ENCODE results near the gene ACTL8. TPM values are rescaled to one million over a fixed set of nuclear protein-coding genes. Genes with fewer than 3 reads are reported as not detected.

Gene ACTL8, protein sequence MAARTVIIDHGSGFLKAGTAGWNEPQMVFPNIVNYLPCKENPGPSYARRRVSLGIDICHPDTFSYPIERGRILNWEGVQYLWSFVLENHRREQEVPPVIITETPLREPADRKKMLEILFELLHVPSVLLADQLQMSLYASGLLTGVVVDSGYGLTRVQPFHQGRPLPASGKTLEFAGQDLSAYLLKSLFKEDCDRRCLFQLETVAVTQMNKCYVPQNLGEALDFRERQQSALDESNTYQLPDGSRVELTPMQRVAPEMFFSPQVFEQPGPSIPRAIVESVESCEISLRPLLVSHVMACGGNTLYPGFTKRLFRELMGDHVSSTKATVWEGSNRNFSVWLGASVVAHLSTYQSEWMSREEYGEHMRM
- not detected for total RNA-seq
- long read RNA-seq, donor 1, result 0 reads
- long read RNA-seq, donor 2, result 0 reads

DNA sequence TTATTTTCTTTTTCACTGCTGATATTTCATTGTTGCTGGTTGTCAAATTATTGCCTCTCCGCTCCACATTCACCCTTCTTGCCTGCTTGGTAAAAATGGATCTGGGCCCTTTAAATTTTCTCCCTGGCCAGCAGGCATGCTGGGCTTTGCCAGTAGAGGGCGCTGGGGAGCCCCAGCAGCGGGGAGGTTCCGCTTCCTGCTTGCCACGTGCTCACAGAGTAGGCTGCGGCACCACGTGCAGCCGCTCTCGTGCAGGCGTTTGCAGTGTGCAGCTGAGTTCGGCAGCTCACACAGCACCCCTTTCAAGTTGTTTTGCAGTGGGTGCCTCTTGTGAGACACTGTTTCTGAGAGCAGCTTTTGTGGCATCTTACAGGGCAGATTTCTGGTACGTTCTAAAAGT, at the start of gene ACTL8:
Gene ACTL8, plus strand, starts transcription at position 214 of the 400 bp plus-strand sequence. CDS start 67,676 bp downstream, outside the sequence.
- DNase-seq (ENCODE audit: low spot score), result no peak
- intact Hi-C loops (cut with DNase I), result no loop called here

DNA sequence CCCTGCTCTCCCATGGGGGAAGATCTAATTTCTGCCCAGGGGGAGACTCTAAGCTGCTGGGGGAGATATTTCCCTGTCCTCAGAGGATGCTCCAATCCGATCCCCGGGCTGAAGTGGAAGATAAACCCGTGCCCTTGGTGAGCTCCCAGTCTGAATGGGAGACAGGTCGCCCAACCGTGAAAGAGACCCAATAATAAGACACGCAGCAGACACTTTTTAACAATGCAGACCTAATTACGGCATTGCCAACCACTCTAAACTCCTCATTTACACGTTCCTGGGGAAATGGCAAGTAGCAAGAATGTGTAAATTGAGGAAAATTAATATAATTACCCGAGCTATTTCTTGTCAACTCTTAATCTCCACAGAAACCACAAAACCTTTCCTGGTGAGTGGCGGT, 48.7 kb upstream of the ACTL8 start:
- no peak for DNase-seq (ENCODE audit: low spot score)
- intact Hi-C loops (cut with DNase I), result no loop called here

DNA sequence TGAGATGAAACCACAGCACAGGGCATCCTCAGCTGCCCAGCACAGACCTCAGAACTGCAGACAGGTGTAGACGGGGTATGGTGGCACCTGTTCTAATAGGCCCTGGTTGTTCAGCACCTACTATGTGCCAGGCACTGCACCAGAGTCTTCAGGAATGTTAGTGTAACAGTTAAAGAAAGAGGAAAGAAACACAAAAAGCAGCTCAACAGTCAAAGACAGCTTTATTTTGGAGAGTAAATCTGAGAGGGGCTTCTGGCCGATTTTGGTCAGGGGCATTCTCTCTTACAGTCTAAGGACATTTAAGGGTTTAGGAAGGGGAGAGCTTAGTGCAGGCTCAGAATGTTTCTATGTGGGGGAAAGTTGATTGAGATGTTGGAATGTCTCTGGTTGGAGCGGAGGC, 45.2 kb upstream of the ACTL8 start:
- intact Hi-C loops (cut with DNase I), result no loop called here
- DNase-seq (ENCODE audit: low spot score), result no peak

DNA sequence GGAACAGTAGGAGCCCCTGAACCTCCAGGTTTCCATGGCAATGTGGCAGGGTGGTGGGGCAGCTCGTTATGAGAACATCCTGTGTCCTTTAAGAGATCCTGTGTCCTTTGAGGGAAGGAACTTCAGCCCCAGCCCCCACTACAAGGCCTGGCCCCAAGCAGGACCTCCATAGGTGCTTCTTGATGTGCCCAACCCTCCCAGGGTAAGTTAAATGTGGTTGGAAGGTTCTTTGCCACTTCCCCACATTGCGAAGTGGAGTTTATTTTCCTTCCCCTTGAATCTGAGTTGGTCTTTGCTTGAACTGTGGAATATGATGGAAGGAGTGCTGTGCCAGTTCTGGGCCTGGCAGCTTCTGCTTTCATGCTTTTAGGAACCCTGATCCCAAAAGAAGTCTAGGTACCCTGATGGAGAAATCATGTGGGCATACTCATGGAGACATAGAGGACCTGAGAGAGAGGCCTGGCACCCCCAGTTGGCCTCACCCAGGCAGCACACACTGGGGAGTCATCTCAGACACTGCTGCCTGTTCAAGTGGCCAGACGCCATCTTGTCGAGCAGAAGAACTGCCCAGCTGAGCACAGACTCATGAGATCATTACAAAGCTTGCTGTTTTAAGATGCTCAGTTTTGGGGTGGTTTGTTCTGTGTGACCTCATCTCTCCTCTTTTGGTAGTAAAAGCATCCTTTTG, 44.1 kb upstream of the ACTL8 start:
- DNase-seq (ENCODE audit: low spot score), result no peak
- intact Hi-C loops (cut with DNase I), result no loop called here

DNA sequence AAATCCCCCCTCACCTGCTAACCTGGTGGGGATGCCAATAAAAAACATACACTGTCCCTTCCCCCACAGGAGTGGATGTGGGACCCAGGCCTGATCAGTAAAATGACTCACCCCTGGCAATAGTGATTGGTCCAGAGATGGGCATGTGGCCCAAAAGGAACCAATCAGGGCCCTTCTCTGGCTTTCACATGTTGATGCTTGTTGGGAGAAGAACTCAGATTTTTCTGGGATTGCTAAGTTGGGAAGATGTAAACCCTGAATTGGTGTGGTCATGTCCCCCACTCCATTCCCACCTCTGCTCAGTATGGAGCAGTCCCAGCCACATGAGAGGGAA, 43.6 kb upstream of the ACTL8 start:
- no peak for DNase-seq (ENCODE audit: low spot score)
- intact Hi-C loops (cut with DNase I), result no loop called here

DNA sequence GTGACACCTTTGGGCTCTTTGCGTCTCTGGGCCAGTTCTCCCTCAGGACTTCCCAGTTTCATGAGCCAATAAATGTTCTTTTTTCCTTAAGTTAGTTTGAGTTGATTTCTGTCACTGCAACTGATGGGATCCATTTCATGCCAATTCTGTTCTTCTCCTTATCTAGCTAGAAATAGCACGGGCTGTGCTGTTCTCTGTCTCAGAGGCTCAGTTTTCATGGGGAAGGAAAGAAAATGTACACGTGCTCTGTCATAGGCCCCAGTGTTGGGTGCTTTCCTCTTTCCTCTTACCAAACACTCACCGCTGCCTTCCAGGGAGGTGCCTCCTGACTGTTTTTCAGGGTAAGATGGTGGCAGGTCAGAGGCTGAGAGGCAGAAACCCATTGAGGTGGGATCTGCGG, 43.2 kb upstream of the ACTL8 start:
- no peak for DNase-seq (ENCODE audit: low spot score)
- intact Hi-C loops (cut with DNase I), result no loop called here

DNA sequence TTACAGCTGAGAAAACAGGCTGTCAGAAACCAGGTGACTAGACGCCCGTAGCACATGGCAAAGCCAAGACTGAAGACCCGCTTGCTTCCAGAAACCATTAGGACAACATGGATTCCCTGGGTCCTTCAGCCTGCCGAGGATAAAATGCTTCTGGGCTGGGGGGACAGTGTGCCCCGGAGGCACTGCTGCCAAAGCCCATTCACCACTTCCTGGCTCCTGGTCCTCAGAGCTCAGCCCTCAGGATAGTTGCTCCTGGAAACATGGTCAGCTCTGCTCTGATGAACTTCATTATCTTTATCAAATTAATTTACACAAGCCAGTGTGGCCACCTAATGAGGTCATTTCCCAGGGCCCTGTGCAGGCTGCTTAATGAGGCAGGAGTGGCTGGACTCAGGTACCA, 41.1 kb upstream of the ACTL8 start:
- intact Hi-C loops (cut with DNase I), result no loop called here
- DNase-seq (ENCODE audit: low spot score), result no peak

DNA sequence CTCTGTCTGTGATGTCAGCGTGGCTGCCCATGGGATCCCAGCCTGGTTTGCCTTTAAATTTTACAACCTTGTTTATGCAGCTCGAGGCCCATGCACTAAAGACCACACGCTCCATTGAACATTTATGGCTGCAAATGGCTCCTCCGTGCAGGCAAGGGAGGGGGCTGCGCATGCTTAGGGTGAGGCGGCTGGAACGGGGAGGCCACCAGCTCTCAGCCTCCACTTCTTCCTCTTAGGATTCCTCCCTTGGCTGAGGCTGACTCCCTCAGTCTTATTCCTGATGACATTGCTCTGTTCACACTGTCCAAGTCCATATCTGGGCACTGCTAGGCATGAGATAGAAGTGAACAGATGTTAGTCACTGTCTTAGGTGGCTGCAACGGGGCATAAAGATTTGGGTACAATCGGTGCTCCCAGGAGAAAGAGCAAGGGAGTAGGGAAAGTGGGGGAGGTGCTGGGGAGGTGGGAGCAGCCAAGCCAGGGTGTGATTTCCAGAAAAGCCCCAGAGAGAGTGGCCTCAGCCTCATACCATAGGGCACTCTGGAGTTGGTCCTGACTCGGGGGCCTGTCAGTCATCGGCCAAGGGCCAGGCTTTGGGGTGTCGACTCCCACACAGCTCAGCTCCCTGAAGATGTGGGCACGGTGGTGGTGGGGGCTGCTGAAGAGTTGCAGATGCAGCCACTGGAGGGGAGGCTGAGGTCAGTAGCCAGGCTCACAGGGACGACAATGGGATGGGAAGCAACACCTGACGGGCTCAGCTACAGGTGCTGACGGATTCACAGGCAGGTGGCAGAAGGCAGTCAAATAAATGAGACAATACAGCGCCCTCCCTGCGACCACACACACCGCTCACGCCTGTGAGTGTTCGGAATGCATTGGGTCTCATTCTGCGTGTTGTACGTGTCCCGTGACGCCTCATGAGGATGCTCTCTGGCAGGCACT, 37.3 kb upstream of the ACTL8 start:
- intact Hi-C loops (cut with DNase I), result no loop called here
- DNase-seq (ENCODE audit: low spot score), result no peak

DNA sequence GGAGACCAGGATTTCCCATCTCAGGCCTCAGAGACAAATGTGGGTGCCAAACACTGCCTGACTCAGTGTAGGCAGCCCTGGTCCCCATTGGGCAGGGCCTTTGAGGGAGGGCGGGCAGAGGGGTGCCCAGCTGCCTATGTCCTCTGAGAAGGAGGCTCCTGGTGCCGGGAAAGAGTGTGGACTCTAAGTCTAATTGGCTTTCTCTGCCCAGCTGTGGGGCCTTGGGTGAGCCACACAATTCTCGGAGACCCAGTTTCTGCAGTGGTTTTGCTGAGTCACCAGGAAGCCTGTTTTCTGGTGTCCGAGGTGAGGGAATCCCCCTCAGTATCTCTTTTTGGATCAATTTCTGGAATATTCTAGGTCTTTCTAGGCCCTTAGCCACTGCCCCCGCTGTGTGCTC, 35.3 kb upstream of the ACTL8 start:
- no peak for DNase-seq (ENCODE audit: low spot score)
- intact Hi-C loops (cut with DNase I), result no loop called here

DNA sequence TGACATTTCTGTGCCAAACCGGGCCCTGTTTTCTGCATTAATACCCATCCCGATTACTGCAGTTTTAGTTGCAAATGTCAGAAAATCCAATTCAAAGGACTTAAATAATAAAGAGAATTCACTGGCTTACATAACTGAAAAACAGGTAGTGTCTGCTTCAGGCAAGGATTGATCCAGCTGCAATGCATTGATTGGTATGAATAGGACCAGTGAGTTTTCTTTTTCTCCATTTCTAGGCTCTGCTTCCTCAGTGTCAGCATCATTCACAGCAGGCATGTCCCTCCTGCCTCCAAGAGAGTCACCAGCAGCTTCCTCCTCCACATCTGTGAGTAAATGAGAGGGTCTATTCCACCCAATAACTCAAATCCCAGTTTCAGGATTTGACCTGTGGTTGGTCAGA, 33.7 kb upstream of the ACTL8 start:
- intact Hi-C loops (cut with DNase I), result no loop called here
- no peak for DNase-seq (ENCODE audit: low spot score)

DNA sequence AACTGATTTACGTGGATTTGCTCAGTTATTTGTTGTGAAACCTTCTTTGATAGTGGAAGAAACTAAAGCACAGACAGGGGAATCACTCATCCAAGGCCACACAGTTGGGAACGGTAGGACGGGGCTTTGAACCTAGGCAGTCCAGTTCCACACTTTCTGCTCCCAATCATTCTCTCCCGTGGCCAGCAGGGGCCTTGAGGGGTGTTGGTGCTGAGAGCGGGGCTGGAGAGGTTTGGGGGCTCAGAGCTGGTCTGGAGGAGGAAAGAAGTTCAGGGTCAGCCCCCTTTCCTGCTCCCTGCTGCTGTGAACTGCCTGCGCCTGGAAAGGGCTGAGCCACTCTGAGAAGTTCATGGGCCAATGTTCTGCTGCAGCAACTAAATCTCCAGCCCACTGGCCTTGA, 31.4 kb upstream of the ACTL8 start:
- DNase-seq (ENCODE audit: low spot score), result no peak
- intact Hi-C loops (cut with DNase I), result no loop called here

DNA sequence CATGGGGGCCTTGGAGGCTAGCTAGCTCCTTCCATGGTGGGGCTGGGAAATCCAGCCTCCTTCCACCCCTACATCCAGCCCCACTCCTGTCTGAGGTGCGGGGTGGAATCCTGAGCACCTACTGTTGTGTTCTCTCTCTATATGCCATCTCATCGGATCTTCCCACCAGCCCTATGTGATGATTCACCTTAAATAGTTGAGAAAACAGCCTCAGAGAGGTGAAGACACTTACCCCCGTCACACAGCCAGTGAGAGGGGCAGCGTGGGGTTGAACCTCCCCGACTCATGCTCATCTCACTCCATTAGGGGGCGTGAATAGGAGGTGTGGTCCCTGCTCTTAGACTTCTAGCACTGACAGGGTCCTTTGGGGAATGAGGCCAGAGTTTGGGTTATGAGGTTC, 31.0 kb upstream of the ACTL8 start:
- no peak for DNase-seq (ENCODE audit: low spot score)
- intact Hi-C loops (cut with DNase I), result no loop called here

DNA sequence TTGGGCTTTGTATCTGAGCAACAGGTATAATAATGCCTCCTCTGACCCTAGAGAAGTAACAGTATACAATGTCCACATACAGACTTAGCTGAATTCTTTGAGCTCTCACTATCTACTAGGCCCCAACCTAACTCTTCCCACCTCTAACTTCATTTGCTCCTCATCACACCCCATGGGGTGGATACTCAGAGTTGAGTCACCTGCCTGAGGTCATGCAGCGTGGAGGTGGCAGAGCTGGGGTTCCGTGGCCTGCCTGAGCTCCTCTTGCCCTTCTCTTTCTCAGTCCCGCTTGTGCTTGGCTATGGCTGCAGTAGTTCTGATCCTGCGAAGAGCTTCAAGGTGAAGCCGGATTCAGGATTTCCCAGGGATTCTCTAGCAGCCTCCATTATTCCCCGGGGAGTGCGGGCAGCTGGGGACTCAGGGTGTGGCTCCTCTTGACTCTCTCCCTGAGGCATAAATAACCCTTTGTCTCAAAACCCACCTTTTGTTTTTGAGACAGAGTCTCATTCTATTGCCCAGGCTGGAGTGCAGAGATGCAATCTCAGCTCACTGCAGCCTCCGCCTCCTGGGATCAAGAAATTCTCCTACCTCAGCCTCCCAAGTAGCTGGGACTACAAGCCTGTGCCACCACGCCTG, 29.9 kb upstream of the ACTL8 start:
- no peak for DNase-seq (ENCODE audit: low spot score)
- intact Hi-C loops (cut with DNase I), result no loop called here

DNA sequence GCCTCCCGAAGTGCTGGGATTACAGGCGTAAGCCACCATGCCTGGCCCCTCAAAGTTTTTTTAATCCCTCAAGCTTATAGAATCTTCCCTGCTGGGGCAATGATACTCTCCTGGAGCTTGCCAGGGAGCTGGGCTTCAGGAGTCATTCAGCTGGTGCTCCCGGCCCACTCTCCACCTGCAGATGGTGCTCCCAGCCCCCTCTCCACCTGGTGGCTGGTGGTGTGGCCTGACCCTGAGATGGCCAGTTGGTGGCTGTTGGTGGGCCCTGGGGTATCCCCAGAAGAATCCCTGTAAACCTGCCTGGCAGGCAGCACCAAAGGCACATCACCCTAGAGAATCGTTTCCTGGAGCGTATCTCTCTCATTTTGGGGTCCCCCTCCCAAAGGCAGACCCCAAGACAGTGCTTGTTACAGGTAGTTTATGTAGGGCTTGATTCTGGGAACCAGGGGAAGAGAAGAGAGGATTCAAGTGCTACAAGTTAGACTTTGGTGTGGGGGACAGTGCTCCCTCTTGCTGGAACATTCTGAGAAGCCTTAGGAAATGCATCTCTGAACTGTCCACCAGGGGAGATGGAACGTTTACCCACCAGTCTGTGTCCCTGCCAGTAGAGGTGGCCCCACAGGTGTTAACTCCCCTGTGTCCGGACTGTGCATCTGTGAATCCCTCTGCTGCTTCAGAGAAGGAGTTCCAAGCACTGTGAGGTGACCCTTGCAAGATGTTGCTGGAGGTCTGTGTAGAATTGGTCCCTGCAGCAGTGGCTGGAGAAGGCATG, 29.1 kb upstream of the ACTL8 start:
- intact Hi-C loops (cut with DNase I), result no loop called here
- no peak for DNase-seq (ENCODE audit: low spot score)

DNA sequence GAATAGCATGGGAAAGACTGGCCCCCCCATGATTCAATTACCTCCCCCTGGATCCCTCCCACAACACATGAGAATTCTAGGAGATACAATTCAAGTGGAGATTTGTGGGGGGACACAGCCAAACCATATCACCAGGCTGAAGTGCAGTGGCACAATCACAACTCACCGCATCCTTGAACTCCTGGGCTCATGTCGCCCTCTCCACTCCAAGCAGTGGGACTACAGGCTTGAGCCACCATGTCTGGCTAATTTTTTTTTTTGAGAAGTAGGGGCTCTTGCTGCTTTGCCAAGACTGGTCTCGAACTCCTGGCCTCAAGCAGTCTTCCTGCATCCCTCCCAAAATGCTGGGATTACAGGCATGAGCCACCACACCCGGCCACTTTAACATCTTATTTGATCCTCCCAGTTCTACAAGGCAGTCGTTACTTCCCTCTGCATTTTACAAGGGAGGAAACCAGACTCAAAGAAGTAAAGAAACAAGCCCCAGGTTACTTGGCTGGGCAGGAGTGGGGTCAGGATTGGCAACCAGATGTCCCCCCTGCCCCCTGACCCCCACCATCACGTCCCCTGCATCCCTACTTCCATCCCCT, 26.9 kb upstream of the ACTL8 start:
- intact Hi-C loops (cut with DNase I), result no loop called here
- DNase-seq (ENCODE audit: low spot score), result no peak

DNA sequence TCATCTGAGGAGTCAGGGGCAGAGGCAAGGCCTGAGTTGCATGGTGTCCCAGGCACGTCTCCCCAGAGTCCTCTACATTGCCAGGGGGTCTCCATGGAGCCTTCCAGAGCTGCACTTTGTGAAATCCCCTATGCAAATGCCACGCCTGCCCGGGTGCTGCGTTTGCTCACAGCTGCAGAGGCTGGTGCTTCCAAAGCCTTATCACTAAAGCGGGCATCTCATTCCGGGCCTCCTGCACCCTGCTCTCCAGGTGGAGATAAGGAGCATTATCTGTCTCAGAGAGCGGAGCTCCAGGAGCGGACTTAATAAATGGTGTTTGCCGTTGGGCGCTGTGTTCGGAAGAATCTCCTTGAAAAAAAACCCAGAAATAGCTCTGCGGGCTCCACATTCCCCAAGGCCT, 25.9 kb upstream of the ACTL8 start:
- intact Hi-C loops (cut with DNase I), result no loop called here
- DNase-seq (ENCODE audit: low spot score), result no peak

DNA sequence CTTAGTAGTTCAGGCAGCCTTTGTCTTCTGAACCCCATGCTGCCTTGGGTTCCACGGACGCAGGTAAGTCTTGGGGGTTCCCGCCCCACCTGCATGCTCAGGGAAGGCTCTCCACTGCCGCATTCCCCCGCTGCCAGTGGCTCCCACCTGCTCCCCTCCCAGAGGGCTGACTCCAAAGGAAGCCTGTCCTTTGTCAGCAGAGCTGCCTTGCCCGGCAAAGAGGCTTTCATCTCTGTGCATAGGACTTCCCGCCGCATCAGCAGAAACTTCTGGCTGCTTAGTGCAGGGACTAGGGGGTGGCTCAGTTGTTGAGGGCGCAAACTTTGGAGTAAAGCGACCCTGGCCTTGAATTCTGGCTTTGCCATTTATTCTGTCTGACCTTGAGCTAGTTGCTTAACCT, 25.2 kb upstream of the ACTL8 start:
- DNase-seq (ENCODE audit: low spot score), result no peak
- intact Hi-C loops (cut with DNase I), result no loop called here

DNA sequence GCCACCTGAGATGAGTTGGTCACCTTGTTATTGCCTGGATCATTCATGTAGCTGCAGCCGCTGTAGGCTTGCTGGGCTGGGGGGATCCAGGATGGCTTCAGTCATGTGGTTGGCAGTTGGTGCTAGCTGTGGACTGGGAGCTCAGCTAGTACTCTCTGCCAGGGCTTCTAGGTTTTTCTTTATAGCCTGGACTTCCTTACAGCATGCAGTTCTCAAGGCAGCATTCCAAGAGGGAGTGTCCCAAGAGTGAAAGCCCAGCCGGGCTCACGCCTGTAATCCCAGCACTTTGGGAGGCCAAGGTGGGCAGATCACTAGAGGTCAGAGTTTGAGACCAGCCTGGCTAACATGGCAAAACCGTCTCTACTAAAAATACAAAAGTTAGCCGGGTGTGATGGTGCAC, 23.7 kb upstream of the ACTL8 start:
- intact Hi-C loops (cut with DNase I), result no loop called here
- DNase-seq (ENCODE audit: low spot score), result no peak

DNA sequence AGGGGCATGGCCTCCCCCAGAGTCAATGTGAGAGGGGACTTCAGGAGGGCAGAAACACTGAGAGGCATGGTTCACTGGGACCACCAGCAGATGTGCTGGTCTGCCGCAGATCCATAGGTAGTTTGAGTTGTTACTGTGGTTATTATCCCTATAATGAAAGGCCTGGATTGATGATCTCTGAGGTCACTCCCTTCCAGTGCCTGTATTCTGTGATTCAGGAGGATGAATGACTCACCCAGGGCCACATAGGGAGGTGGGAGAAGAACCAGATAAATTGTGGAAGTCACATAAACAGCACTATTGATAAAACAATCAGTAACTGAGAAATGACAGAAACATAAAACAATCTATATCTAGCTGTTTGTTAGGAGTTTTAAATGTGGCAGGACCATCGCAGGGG, 22.7 kb upstream of the ACTL8 start:
- intact Hi-C loops (cut with DNase I), result no loop called here
- DNase-seq (ENCODE audit: low spot score), result no peak

Measured in posterior vena cava (tissue), 2 donors.